ENCODE measurements around the gene SPATA21. TPM values are rescaled to one million over a fixed set of nuclear protein-coding genes. Genes with fewer than 3 reads are reported as not detected.
"Not testable (repeated sequence)": the region's sequence is repeated elsewhere in the genome, so short reads cannot be mapped to it uniquely, and the experiment has no call there.

Gene SPATA21
- polyA plus RNA-seq, 1 donor from 2014 or later: 0.15 TPM

DNA sequence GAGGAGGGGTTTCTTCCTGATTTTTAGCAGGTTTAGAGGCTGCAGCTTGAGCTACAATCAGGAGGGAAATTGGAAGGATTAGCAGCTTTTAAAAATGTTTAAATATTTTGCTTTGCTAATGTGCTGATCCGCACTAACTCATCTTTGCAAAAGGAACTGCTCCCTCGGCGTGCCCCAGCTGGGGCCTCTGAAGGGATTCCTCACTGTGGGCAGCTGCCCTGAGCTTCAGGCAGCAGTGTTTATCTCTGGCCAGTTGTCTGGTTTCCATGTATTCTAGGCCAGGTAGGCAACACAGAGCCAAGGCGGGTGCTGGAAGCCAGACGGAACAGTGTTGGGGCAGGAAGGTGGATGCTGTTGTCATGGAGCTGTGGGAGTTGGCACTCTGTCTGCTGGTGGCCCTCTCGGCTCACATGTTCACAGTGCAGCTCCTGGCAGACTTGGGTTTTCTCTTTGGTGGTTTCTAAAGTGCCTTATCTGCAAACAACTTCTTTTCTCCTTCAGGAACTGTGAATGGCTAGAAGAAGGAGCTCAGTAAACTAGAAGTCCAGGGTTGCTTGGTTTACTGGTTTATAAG, 22.2 kb upstream of the SPATA21 start (continued):
- no peak for TF ChIP-seq CTCF (IDR thresholded peaks at IDR 0.05; ENCODE audit: poor library complexity, severe bottlenecking)
- TF ChIP-seq MXI1 (conservative IDR thresholded peaks at IDR 0.05; ENCODE audit: poor library complexity, severe bottlenecking): no peak

GRCh38 chr1:16458831-16459230, 21.6 kb upstream of the SPATA21 start:
- Histone ChIP-seq H3K9ac (ENCODE audit: low read length) (no peak overlapping the region), H2AFZ (ENCODE audit: low read depth, low read length) (no peak overlapping the region), H3K4me2 (ENCODE audit: low read length) (no peak overlapping the region), H3K4me3 (ENCODE audit: low read length) (no peak overlapping the region), H3K27ac (ENCODE audit: low read length) (no peak overlapping the region), H3K9me2 (ENCODE audit: insufficient read depth, low read length) (no peaks in the 10 kb centered on the region), H3K79me2 (replicated peaks; ENCODE audit: insufficient read depth, low read length) (no peaks in the 10 kb centered on the region), H3K9me3 (ENCODE audit: low read length) (no peaks in the 10 kb centered on the region), H4K20me1 (ENCODE audit: insufficient read depth) (no peaks in the 10 kb centered on the region), H3F3A (ENCODE audit: insufficient read depth, low read length, poor library complexity, severe bottlenecking) (no peaks in the 10 kb centered on the region), H3K27me3 (ENCODE audit: insufficient read depth, low read depth, low read length) (no peaks in the 10 kb centered on the region), H3K36me3 (ENCODE audit: insufficient read depth, low read length) (no peaks in the 10 kb centered on the region)
- TF ChIP-seq CTCF (IDR thresholded peaks at IDR 0.05; ENCODE audit: poor library complexity, severe bottlenecking): no peak
- TF ChIP-seq, protein P1, sequence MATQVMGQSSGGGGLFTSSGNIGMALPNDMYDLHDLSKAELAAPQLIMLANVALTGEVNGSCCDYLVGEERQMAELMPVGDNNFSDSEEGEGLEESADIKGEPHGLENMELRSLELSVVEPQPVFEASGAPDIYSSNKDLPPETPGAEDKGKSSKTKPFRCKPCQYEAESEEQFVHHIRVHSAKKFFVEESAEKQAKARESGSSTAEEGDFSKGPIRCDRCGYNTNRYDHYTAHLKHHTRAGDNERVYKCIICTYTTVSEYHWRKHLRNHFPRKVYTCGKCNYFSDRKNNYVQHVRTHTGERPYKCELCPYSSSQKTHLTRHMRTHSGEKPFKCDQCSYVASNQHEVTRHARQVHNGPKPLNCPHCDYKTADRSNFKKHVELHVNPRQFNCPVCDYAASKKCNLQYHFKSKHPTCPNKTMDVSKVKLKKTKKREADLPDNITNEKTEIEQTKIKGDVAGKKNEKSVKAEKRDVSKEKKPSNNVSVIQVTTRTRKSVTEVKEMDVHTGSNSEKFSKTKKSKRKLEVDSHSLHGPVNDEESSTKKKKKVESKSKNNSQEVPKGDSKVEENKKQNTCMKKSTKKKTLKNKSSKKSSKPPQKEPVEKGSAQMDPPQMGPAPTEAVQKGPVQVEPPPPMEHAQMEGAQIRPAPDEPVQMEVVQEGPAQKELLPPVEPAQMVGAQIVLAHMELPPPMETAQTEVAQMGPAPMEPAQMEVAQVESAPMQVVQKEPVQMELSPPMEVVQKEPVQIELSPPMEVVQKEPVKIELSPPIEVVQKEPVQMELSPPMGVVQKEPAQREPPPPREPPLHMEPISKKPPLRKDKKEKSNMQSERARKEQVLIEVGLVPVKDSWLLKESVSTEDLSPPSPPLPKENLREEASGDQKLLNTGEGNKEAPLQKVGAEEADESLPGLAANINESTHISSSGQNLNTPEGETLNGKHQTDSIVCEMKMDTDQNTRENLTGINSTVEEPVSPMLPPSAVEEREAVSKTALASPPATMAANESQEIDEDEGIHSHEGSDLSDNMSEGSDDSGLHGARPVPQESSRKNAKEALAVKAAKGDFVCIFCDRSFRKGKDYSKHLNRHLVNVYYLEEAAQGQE (IDR thresholded peaks at IDR 0.05; ENCODE audit: borderline replicate concordance): no peak
- no peak for TF ChIP-seq MXI1 (conservative IDR thresholded peaks at IDR 0.05; ENCODE audit: poor library complexity, severe bottlenecking)
- TF ChIP-seq POLR2AphosphoS5 (IDR thresholded peaks at IDR 0.05): no peak
- no peak for TF ChIP-seq EZH2 (IDR thresholded peaks at IDR 0.05; ENCODE audit: borderline replicate concordance, insufficient read depth, low read length, poor library complexity, severe bottlenecking)
- no peak for TF ChIP-seq EP300 (conservative IDR thresholded peaks at IDR 0.05; ENCODE audit: poor library complexity, severe bottlenecking)
- TF ChIP-seq RAD21 (conservative IDR thresholded peaks at IDR 0.05): no peak
- no peak for TF ChIP-seq SMC3 (conservative IDR thresholded peaks at IDR 0.05; ENCODE audit: poor library complexity)
- no peak for TF ChIP-seq TAF1 (IDR thresholded peaks at IDR 0.05; ENCODE audit: low read depth)

DNA sequence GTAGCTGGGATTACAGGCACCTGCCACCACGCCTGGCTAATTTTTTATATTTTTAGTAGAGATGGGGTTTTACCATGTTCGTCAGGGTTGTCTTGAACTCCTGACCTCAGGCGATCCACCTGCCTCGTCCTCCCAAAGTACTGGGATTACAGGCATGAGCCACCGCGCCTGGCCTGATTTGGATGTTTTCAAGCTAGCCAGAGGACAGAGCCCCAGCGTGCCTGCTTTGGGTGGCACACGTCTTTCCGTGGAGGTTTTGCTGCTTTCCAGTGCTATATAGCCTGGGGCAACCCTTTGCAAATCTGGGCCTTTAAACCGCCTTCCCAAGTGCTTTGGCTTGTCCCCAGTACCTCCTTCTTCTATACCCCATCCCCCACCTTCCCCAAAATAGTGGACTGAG, 18.9 kb upstream of the SPATA21 start:
- not testable (repeated sequence) for H3K9me3 ChIP-seq (ENCODE audit: low read length); H3K79me2 ChIP-seq (replicated peaks; ENCODE audit: insufficient read depth, low read length); H3K4me2 ChIP-seq (ENCODE audit: low read length); H3K27me3 ChIP-seq (ENCODE audit: insufficient read depth, low read depth, low read length); H3K9ac ChIP-seq (ENCODE audit: low read length); H3K27ac ChIP-seq (ENCODE audit: low read length); H2AFZ ChIP-seq (ENCODE audit: low read depth, low read length); H3F3A ChIP-seq (ENCODE audit: insufficient read depth, low read length, poor library complexity, severe bottlenecking); H3K9me2 ChIP-seq (ENCODE audit: insufficient read depth, low read length); H4K20me1 ChIP-seq (ENCODE audit: insufficient read depth); H3K4me3 ChIP-seq (ENCODE audit: low read length); H3K36me3 ChIP-seq (ENCODE audit: insufficient read depth, low read length)

DNA sequence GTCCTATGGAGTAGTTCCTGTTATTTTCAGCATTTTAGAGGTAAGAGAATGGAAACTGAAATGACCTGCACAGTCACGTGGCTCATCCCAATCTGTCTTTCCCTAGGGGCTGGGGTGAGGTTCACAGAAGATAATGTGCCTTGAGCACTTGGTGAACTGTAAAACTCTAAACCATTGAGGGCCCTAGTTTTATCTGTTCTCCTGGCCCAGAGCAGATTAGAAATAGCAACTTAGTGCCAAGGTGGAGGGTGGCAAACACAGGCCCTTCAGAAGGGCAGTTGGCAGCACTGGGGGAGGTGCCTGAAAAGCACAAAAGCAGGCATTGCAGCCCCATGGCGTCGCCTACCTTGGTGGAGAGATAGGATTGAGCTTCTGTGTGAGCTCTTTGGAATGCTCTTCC, 17.7 kb upstream of the SPATA21 start:
- not testable (repeated sequence) for H3K9ac ChIP-seq (ENCODE audit: low read length); H3K27ac ChIP-seq (ENCODE audit: low read length); H4K20me1 ChIP-seq (ENCODE audit: insufficient read depth); H3K9me2 ChIP-seq (ENCODE audit: insufficient read depth, low read length); H2AFZ ChIP-seq (ENCODE audit: low read depth, low read length); H3K9me3 ChIP-seq (ENCODE audit: low read length); H3F3A ChIP-seq (ENCODE audit: insufficient read depth, low read length, poor library complexity, severe bottlenecking); H3K79me2 ChIP-seq (replicated peaks; ENCODE audit: insufficient read depth, low read length); H3K4me3 ChIP-seq (ENCODE audit: low read length); H3K36me3 ChIP-seq (ENCODE audit: insufficient read depth, low read length); H3K4me2 ChIP-seq (ENCODE audit: low read length); H3K27me3 ChIP-seq (ENCODE audit: insufficient read depth, low read depth, low read length)

Measured in neural cell (in vitro differentiated cells).